HepG2 (cell line): Measurements from ENCODE around the gene CNTF. TPM values are rescaled to one million over a fixed set of nuclear protein-coding genes. Genes with fewer than 3 reads are reported as not detected.

Experiments
- polyA plus RNA-seq, 8 experiments: library from polyadenylated mRNA; depleted of rRNA in 3 of 8; stranded (reverse) in 7 of 8; unstranded in 1 of 8; fragments of >200 nt; fragmentation: Illumina TruSeq in 4 of 8; extraction: Trizol in 4 of 8; gene quantifications; 2 replicates each; pipeline versions ENCODE4 v1.2.1 to v1.2.3, GENCODE V29; 2011 to 2016; ENCODE audit warnings: low read depth in 4 of 8, missing spikeins in 1 of 8, mixed read lengths in 1 of 8; ENCODE audit not compliant: insufficient read depth in 1 of 8
- total RNA-seq, 5 experiments: library from RNA; depleted of rRNA; stranded (reverse); fragments of >200 nt; fragmentation: Illumina TruSeq; extraction: Trizol; gene quantifications; 2 replicates each; pipeline ENCODE4 v1.2.3, GENCODE V29; 2016; ENCODE audit warnings: low read depth in 1 of 5

Gene CNTF
- total and polyA plus RNA-seq, 2 of the 13 experiments (the other 11 are each of a cell fraction or from before 2014, with no cell fraction given), result 0.51 to 2.3 TPM

Other genes with a start within 250 kb of the CNTF start
- not detected in 2 replicates for gene OR5B3, start 215.8 kb upstream of the CNTF start, total RNA-seq (2016; rRNA removed; fragmentation: Illumina TruSeq; extraction: Trizol)
- gene OR5B3, start 215.8 kb upstream of the CNTF start, polyA plus RNA-seq (2011; rRNA removed), result not detected in 2 replicates
- not detected in 2 replicates for gene OR5B2, start 194.5 kb upstream of the CNTF start, total RNA-seq (2016; rRNA removed; fragmentation: Illumina TruSeq; extraction: Trizol)
- not detected in 2 replicates for gene OR5B2, start 194.5 kb upstream of the CNTF start, polyA plus RNA-seq (2011; rRNA removed)
- not detected in 2 replicates for gene OR5B12, start 180.4 kb upstream of the CNTF start, total RNA-seq (2016; rRNA removed; fragmentation: Illumina TruSeq; extraction: Trizol)
- gene OR5B12, start 180.4 kb upstream of the CNTF start, polyA plus RNA-seq (2011; rRNA removed), result 0.07 TPM in 1 of 2 replicates, not detected in the other
- gene OR5B21, start 114.6 kb upstream of the CNTF start, total RNA-seq (2016; rRNA removed; fragmentation: Illumina TruSeq; extraction: Trizol), result not detected in 2 replicates
- 0.08 TPM in 1 of 2 replicates, not detected in the other for gene OR5B21, start 114.6 kb upstream of the CNTF start, polyA plus RNA-seq (2011; rRNA removed)
- 0.90 and 1.7 TPM in 2 replicates for gene LPXN, start 46.8 kb upstream of the CNTF start, total RNA-seq (2016; rRNA removed; fragmentation: Illumina TruSeq; extraction: Trizol)
- 3.5 and 4.5 TPM in 2 replicates for gene LPXN, start 46.8 kb upstream of the CNTF start, polyA plus RNA-seq (2011; rRNA removed)
- 38.6 and 48.5 TPM in 2 replicates for gene ZFP91, start 43.6 kb upstream of the CNTF start, total RNA-seq (2016; rRNA removed; fragmentation: Illumina TruSeq; extraction: Trizol)
- 10.9 and 13.5 TPM in 2 replicates for gene ZFP91, start 43.6 kb upstream of the CNTF start, polyA plus RNA-seq (2011; rRNA removed)
- not detected in 2 replicates for gene GLYAT, start 109.3 kb downstream of the CNTF start, total RNA-seq (2016; rRNA removed; fragmentation: Illumina TruSeq; extraction: Trizol)
- not detected in 2 replicates for gene GLYAT, start 109.3 kb downstream of the CNTF start, polyA plus RNA-seq (2011; rRNA removed)
- gene GLYATL2, start 222.0 kb downstream of the CNTF start, total RNA-seq (2016; rRNA removed; fragmentation: Illumina TruSeq; extraction: Trizol), result not detected in 2 replicates
- not detected in 2 replicates for gene GLYATL2, start 222.0 kb downstream of the CNTF start, polyA plus RNA-seq (2011; rRNA removed)